ENCODE measurements around the gene FAM124A.

DNA sequence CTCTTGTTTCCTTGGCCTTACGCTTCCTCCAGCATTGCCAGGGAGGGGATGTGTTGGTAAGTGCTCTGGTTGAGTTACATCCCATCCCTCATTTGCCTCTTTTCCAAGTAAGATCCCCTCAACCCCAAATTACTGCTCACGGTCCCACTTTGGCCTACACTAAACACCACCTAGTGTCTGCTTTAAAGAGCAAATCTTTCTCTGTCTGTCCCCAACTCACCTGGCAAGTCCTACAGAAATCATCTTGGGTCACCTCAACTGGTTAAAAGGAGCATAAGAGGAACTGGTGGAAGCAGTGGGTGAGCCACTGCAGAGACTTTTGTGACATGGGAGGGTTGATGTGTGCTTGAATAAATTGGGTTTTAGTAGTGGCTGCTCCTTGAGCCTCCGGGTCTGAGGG is 62.1 kb downstream of the FAM124A start:
- TF ChIP-seq CTCF (conservative IDR thresholded peaks at IDR 0.05) (no peak), EZH2 (IDR thresholded peaks at IDR 0.05; ENCODE audit: low read depth) (no peak)

Measured in PC-9 (cell line).